ENCODE data around the gene INTS1.

Gene INTS1

GRCh38 chr7:1460821-1461645, 43.2 kb downstream of the INTS1 start:
- TF ChIP-seq YY1 (IDR thresholded peaks at IDR 0.05; ENCODE audit: low read depth) (no peak), MAX (IDR thresholded peaks at IDR 0.05) (peak; percentile 39; the same call in 1 of the 2 replicates)

- TF ChIP-seq USF1 (IDR thresholded peaks at IDR 0.05) (no peak), ZBTB7A (IDR thresholded peaks at IDR 0.05; ENCODE audit: low read depth) (peak; percentile 87), FOXM1 (IDR thresholded peaks at IDR 0.05; ENCODE audit: borderline replicate concordance, low read depth) (no peak), EGR1 (IDR thresholded peaks at IDR 0.05) (no peak), REST (IDR thresholded peaks at IDR 0.05; ENCODE audit: low read depth) (no peak)
Measured at GRCh38 chr7:1459920-1460820, 44.0 kb downstream of the INTS1 start.

- no peak for TF ChIP-seq RAD21 (IDR thresholded peaks at IDR 0.05; ENCODE audit: low read depth)
- no peak for TF ChIP-seq CREB1 (IDR thresholded peaks at IDR 0.05; ENCODE audit: low read depth)
- no peak for TF ChIP-seq REST (IDR thresholded peaks at IDR 0.05; ENCODE audit: low read depth)
- no peak for TF ChIP-seq TCF12 (IDR thresholded peaks at IDR 0.05; ENCODE audit: low read depth)
- TF ChIP-seq FOXM1 (IDR thresholded peaks at IDR 0.05; ENCODE audit: borderline replicate concordance, low read depth), result no peak
- no peak for TF ChIP-seq NFIC (IDR thresholded peaks at IDR 0.05)
- TF ChIP-seq ZBTB7A (IDR thresholded peaks at IDR 0.05; ENCODE audit: low read depth), result no peak
- TF ChIP-seq YY1 (IDR thresholded peaks at IDR 0.05; ENCODE audit: low read depth), result no peak
- no peak for TF ChIP-seq CEBPB (IDR thresholded peaks at IDR 0.05)
- TF ChIP-seq USF1 (IDR thresholded peaks at IDR 0.05), result no peak
- TF ChIP-seq TEAD4 (IDR thresholded peaks at IDR 0.05), result no peak
- no peak for TF ChIP-seq EP300 (IDR thresholded peaks at IDR 0.05; ENCODE audit: borderline replicate concordance)
- TF ChIP-seq TAF1 (IDR thresholded peaks at IDR 0.05; ENCODE audit: low read depth), result no peak
- no peak for TF ChIP-seq MAX (IDR thresholded peaks at IDR 0.05)
- TF ChIP-seq EGR1 (IDR thresholded peaks at IDR 0.05), result no peak
Measured at GRCh38 chr7:1459512-1459892, 44.7 kb downstream of the INTS1 start.

GRCh38 chr7:1458683-1459511, 45.3 kb downstream of the INTS1 start, which contains the start of gene MICALL2:
TSS of gene MICALL2 (minus strand) at chr7:1459470. CDS start at chr7:1459326, 144 bp downstream.
- TF ChIP-seq TCF12 (IDR thresholded peaks at IDR 0.05; ENCODE audit: low read depth) (no peak; the same call in 1 of the 2 replicates), TAF1 (IDR thresholded peaks at IDR 0.05; ENCODE audit: low read depth) (peak; percentile 63; the same call in 1 of the 2 replicates), NFIC (IDR thresholded peaks at IDR 0.05) (peak; percentile 88), MAX (IDR thresholded peaks at IDR 0.05) (peak; percentile 59), ZBTB7A (IDR thresholded peaks at IDR 0.05; ENCODE audit: low read depth) (peak; percentile 51; the same call in 1 of the 2 replicates), YY1 (IDR thresholded peaks at IDR 0.05; ENCODE audit: low read depth) (peak; percentile 67), FOXM1 (IDR thresholded peaks at IDR 0.05; ENCODE audit: borderline replicate concordance, low read depth) (no peak)
